Midbrain (tissue), 1 donor: ENCODE measurements around the gene NFKB1.

Experiments used
- DNase-seq: peaks from one replicate; lab custom pipeline; 2025; lab: John Stamatoyannopoulos, UW

Gene NFKB1

GRCh38 chr4:102500352-102500695 is 835 bp upstream of the NFKB1 start:
- DNase-seq, result peak; percentile 77

DNA sequence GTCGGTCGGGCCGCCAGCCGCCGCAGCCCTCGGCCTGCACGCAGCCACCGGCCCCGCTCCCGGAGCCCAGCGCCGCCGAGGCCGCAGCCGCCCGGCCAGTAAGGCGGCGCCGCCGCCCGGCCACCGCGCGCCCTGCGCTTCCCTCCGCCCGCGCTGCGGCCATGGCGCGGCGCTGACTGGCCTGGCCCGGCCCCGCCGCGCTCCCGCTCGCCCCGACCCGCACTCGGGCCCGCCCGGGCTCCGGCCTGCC is 213 bp downstream of the NFKB1 start:
- no peak for DNase-seq

DNA sequence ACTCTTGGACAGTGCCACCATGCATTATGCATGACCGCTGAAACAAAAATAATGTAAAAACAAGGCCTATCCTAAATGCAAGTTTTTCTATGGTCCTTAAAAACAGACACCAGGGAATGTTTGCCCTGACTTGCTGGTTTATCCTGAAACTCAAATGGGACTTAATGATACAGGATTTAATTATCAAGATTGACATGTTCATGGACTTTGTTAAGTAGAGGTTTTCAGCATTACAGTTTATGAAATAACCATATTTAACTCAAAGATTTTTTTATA is 1.3 kb downstream of the NFKB1 start:
- DNase-seq, result no peak

- DNase-seq, result peak; percentile 53
Measured at GRCh38 chr4:102503301-102503746, 2.2 kb downstream of the NFKB1 start.

DNA sequence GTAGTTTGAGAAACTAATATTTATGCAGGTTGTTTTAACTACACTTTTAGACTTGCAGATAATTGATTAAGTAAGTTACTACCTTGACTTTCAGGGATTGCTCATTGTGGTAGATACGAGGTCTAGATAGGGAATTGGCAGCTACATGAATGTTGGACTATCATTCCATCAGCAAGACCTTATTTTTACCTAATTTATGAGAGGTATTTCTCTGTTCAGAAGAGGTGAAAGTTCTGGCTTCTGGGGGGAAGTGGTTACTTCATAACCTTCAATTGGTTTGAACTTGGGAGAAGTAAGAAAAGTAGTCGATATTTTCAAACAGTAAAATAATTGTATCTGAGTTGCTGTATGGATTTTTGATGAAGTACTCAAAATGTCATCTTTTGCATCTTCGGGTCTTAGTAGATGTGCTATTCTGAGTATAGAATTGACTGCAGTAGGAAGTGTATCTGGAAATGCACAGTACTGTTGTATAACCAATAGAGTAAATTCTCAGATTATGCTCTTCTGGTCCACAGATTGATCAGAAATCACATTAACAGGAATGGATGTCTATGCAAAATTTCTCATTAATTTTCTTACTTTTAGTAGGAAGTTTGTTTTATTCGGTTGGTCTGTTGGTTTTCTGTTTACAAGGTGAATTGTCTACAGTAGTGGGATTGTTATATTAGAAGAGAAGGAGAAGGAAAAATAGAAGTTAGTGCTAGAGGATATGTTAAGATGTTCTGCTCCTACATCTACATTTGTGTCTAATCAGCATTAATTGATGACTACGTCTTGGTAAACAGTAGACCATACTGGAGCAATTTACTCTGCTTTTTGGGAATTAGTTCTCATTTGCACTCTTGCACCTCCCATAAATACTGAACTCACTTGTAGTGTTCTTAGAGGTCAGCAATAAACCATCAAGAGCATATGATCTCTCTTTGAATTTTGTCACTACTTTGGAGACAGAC is 3.0 kb downstream of the NFKB1 start:
- peak; percentile 59 for DNase-seq

DNA sequence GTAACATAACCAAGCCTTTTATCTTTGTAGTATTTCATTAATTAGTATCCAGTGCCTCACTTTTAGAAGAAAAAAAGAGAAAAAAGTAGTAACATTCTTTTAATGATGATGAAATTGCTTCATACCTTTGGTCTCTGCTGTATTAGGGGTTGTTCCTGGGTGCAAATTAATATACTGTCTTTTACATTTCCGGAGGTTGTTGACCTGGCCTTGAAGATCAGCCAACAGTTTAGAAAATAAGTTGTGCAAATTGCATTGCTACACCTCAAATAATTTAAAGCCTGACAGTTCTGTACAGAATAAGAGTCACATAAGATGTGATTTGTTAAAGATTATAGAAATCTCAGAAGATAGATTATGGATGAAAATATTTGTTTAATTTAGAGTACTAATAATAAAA is 3.8 kb downstream of the NFKB1 start:
- no peak for DNase-seq

DNA sequence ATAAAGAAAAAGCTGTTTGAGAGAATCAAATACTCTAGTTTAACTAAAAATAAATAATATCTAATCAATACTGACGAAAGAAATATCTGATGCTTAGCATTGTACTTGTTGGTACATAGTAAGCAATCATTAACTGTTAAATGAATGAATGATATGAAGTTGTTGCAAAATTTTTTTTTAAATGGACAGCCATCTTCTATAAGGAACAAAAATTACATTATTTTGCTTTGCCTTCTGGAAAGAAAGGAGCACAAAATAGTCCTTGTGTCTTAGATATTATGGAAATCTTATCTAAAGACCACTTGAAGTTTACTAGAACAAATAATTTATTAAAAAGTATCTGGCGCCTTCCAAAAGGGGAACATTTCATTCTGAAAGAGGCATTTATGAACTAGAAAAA is 4.5 kb downstream of the NFKB1 start:
- peak; percentile 22 for DNase-seq

DNA sequence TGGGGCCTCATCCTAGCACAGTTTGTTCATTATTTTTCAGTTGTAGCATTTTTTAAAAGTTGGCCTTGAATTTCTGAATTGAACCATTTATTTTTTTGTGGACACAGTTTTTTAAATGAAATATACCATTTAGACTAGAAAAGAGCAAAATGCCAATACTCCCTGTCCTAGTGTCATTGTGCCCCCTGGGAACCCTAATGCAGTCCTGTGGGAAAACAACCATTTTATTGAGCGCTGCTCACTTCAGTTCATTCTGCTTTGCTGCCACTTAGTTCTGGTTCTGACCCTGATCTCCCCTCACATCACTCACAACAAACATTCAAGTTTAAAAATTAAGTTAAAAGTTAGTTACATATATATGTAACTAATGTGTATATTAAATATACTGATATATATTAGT is 5.4 kb downstream of the NFKB1 start:
- DNase-seq, result peak; percentile 34

DNA sequence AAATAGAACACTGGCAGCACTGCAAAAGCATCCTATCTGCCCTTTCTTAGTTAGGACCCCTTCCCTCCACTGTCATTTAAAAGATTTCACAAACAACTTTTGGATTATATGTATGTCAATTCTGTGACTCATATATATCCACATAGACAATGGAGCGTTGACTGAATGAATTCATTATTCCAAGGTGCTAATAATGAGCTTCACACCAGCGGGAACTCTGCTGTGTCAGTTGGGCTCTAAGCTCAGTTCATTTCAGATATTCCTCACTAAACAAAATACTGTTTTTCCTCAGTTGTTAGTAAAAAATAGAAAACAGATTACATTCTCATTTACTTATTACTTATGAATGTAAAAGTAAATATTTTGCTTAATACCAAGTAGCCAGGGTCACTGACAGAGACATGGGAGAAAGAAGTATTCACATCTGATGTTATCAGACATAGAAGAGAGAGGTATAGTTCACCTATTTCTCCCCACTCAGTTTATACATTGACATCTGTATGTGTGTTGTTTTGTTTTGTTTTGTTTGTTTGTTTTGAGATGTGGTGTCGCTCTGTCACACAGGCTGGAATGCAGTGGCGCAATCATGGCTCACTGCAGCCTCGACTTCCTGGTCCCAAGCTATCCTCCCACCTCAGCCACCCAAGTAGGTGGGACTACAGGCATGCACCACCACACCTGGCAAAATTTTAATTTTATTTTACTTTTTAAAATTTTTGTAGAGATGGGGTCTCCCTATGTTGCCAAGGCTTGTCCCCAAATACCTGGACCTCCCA is 10.9 kb downstream of the NFKB1 start:
- peak; percentile 22 for DNase-seq

DNA sequence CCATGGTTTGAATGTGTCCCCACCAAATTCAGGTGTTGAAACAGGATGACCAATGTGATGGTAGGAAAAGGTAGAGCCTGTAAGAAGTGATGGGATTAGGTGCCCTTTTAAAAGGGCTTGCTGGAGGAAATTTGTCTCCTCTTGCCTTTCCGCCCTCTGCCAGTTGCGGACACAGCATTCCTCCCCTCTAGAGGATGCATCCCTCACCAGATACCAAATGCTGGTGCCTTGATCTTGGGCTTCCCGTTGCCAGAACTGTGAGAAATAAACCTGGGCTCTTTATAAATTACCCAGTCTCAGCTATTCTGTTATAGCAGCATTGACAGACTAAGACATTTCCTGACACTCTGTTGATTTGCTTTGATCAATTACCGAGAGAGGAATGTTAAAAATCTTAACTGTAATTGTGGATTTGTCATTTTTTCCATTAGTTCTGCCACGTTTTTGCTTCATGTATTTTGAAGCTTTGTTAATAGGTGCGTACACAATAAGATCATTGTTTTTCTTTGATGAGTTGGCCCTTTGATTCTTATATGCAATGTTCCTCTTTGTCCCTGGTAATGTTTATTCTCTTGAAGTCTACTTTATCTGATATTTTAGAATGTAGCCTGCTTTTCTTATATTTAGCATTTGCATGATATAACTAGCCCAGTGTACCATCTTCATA is 13.3 kb downstream of the NFKB1 start:
- no peak for DNase-seq

DNA sequence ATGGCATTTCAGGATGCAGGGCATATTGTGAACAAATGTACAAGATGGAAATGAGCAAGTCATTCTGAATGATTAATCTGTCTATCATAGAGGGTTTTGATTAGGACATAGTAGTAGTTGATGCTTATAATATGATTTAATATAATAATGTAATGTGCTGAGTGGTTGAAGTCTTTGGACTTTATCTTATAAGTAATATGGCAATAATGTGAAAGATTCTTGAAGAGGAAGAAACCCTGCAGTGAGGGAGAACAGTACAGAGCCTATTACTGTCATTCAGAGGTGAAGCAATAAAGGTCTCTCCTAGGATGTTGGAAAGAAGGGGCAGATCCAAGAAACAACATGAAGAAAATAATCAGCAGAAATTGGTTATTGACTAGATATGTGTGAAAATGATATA is 16.6 kb downstream of the NFKB1 start:
- no peak for DNase-seq

DNA sequence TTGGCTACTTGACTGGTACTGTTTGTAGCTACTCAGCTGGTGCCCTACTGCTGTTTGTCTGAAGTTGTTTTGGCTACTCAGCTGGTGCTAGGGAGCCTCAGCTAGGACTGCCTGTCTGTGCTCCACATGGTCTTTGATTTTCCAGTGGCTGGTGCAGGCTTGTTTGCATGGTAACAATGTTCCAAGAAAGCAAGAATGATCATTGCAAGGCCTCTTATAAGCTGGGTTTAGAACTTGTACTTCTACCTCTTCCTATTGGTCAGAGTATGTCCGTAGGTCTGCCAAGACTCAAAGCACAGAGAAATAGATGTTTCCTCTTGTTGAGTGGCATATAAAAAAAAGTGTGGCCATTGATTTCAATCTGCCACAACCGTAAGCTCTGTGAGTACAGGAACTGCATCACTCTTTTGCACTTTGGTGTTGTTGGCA is 17.6 kb downstream of the NFKB1 start:
- DNase-seq, result peak; percentile 23

- DNase-seq, result no peak
Measured at GRCh38 chr4:102519925-102520324, 18.8 kb downstream of the NFKB1 start.

DNA sequence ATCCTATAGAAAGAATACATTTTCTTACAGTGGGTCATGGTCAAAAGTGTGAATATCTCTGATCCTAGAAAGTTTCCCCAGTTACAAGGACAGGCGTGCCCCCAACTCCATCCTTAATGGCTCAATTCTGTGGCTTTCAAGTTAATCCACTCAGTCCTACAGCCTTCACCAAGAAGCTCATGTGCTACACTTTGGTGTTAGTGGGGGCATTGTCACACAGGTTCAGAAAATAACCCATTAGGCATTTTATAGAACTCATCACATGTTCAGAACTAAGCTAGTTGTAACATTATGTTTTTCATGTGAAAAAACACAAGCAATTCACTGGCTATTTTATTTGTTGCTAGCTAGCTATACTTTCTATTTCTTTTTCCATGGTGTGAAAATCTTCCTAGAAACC is 20.4 kb downstream of the NFKB1 start:
- no peak for DNase-seq

DNA sequence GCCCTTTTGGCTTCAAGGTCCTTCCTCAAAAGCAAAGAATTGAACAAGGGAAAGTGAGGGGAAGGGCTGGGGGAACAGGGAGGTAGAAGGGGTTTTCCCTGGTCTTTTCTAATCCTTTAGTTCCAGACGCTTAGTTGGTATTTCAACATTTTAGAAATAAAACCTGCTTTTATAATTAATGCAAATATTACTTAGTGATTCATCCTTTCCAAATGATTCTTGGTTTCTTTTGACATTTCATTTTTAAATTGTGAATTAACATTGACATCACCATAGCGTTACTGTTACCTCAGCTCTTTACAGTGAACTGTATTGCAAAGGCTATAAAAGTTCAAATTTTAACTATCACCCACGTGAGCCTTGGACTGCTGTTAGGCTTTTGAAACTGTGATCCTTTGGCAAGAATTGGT is 20.9 kb downstream of the NFKB1 start:
- no peak for DNase-seq

DNA sequence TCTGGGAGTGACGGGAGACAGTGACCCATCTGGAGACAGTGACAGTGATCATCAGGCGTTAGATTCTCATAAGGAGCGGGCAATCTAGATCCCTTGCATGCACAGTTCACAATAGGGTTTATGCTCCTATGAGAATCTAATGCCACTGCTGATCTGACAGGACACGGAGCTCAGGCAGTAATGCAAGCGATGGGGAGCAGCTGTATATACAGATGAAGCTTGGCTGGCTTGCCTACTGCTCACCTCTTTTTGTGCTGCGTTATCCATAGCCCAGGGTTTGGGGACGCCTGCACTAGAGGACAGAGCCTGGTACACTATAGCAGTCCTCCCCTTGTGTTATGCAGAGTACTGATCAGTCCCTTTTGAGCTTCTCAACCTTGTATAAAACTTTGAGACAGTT is 23.5 kb downstream of the NFKB1 start:
- DNase-seq, result no peak

- DNase-seq, result no peak
Measured at GRCh38 chr4:102525097-102525496, 23.9 kb downstream of the NFKB1 start.

GRCh38 chr4:102525504-102525903 is 24.3 kb downstream of the NFKB1 start:
- DNase-seq, result no peak

GRCh38 chr4:102526532-102526931 is 25.4 kb downstream of the NFKB1 start:
- DNase-seq, result no peak

DNA sequence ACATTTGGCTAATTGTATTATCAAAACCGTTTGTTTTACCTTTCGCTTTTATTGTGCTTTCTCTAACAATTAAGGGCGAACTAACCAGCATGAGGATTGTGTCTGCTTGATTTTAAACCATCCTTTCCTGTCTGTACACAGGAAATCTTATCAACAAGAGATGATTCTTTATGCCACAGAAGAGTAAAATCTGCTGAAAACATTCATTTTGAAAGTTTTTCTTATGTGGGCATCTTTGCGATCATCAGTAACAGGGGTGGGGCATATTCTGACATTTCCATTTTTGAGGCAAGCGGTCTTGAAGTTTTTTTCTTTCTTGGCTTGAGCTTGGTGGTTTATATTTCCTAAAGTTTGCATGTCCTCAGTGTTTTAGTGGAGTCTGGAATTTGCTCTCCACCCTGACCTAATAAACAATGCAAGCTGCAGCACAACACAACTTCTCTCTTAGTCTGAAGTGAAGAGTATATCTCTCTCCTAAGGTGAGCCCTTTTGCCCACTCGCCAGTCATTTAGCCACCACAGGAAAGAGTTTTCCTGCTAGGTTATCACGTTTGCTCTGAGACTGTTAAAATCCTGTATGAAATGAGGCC is 26.6 kb downstream of the NFKB1 start:
- no peak for DNase-seq

GRCh38 chr4:102529977-102530376 is 28.8 kb downstream of the NFKB1 start:
- DNase-seq, result no peak

DNA sequence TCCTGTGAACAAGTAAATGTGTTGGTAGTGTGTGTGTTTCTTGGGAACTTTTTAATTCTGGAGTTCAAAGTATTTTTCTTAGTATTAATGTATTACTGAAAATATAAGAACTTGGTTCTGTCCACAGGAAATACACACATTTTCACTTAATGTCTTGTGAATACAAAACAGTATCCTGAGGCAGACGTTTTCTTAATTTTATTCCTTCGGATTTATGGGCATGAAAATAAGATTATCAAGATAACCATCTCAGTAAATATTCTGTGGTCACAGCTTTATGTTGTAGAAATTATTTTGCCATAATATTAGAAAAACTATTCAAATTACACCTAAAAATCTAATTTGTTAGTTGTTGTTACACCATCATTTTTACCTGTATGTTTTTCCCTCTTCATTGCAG is 29.8 kb downstream of the NFKB1 start:
- no peak for DNase-seq

DNA sequence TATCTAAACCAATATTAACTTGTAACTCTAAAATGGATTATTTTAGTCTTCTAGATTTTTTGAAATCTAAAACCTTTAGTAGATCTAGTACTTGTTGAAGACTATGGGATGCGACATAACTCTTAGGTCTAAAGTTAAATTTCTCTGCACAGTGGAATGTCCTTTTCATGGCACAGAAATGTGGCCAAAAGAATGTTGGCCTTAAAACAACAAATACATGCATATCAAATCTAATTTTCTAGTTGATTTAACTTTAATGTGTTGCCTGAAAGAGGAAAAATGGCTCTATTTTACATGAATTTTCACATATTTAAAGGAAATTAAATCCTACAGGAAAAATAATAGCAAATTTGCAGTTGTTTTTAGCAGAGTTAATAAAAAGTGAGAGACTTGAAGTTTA is 30.3 kb downstream of the NFKB1 start:
- no peak for DNase-seq
